ENCODE results near the gene IGFBP7.

IGFBP7 gene

DNA sequence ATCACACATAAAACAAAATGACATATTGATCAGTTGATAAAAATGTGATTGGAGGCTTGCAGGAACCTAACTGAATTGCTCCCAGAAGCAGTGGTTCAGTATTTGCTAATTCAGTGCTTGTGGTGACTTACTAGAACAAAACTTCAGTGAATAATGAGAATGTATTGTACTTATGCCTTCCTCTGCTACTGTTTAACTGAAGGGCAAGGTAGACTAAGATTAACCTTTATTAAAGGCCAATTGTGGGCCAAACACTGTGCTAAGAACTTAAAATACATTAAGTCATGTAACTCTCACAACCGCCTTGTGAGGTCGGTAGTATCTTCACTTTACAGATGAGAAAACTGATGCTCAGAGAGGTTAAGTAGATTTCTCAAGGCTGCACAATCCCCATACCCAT lies 14.9 kb downstream of the IGFBP7 start:
- DNase-seq (ENCODE audit: low read depth): no peak

DNA sequence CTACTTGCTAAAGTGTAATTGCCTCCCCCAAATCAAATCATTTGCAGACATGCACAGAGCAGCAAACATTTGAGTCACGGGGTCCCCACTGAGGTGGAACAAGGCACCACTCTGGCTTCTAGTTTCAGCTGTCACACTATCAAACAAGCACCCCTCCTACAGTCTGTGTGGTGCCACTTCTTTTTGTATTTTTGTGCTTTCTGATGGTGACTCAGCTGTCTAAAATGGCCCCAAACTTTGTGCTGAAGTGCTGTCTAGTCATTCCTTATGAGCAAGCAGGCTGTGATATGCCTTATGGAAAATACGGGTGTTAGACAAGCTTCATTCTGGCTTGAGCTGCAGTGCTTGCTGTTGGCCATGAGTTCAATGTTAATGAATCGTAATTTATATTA lies 15.4 kb downstream of the IGFBP7 start:
- peak; percentile 85 for DNase-seq (ENCODE audit: low read depth)

GRCh38 chr4:57093845-57094831 lies 16.0 kb downstream of the IGFBP7 start:
- peak; percentile 70 for DNase-seq (ENCODE audit: low read depth)

GRCh38 chr4:57091657-57092162 lies 18.5 kb downstream of the IGFBP7 start:
- no peak for DNase-seq (ENCODE audit: low read depth)

DNA sequence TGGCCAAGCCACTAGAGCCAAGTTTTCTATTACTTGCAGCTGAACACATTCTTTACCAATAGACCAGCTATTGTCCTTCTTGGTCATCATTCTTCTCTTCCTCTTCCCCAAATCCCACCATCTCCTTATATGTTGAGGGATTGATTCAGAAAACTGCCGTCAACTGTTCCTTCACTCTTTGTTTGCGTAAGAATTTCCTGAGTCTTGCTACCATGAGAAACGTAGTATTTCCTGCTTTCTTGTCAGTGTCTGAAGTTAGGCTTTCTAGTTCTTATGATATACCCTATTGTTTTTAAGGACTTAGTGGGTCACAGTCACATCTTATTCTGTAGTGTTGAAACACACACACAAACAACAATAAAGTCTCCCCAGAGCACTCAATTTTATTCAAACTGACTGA lies 20.1 kb downstream of the IGFBP7 start:
- no peak for DNase-seq (ENCODE audit: low read depth)

DNA sequence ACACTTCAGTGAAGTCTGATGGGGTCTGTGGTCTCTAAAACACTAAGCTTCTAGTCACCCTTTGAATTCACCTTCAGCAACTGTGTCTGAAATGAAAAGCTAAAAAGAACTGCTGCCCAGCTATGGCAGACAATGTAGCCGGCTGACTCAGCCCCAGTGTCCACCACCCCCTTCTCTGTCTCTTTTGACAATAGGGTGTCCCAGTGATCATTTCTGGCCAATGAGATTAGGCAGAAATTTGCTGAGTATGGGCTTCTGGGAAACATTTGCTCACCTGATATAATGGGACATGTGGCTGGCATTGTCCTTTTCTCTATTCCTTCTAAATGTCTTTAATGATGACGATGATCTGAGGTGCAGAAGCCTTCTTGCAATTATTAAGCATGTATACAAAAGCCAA lies 20.6 kb downstream of the IGFBP7 start:
- DNase-seq (ENCODE audit: low read depth): no peak

DNA sequence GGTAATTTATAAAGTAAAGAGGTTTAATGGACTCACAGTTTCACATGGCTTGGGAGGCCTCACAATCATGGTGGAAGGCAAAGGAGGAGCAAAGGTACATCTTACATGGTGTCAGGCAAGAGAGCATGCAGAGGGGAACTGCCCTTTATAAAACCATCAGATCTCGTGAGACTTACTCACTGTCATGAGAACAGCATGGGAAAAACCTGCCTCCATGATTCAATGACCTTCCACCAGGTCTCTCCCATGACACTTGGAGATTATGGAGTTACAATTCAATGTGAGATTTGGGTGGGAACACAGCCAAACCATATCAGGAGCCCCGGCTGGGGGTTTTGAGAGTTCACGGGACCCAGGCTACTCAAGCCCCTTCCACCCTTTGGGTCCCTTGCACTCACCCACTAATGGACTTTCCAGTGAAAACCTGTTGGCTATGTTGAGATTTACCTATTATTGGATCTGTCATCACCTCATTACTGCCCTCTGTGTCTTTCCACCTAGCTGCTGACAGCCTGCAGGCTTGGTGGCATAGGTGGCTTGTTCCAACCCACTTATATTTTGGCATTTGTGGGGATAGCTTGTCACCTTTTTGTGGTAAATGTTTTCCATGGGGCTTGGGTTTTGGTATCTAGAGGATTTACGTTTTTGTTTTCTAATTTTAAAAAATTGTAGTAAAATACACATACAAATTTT lies 24.0 kb downstream of the IGFBP7 start:
- no peak for DNase-seq (ENCODE audit: low read depth)

GRCh38 chr4:57085278-57085677 lies 24.9 kb downstream of the IGFBP7 start:
- no peak for DNase-seq (ENCODE audit: low read depth)

- no peak for DNase-seq (ENCODE audit: low read depth)
Observed at GRCh38 chr4:57084360-57084759, 25.8 kb downstream of the IGFBP7 start.

- peak; percentile 78 for DNase-seq (ENCODE audit: low read depth)
Observed at GRCh38 chr4:57083090-57083489, 27.1 kb downstream of the IGFBP7 start.

- DNase-seq (ENCODE audit: low read depth): no peak
Observed at GRCh38 chr4:57081651-57082621, 28.2 kb downstream of the IGFBP7 start.

DNA sequence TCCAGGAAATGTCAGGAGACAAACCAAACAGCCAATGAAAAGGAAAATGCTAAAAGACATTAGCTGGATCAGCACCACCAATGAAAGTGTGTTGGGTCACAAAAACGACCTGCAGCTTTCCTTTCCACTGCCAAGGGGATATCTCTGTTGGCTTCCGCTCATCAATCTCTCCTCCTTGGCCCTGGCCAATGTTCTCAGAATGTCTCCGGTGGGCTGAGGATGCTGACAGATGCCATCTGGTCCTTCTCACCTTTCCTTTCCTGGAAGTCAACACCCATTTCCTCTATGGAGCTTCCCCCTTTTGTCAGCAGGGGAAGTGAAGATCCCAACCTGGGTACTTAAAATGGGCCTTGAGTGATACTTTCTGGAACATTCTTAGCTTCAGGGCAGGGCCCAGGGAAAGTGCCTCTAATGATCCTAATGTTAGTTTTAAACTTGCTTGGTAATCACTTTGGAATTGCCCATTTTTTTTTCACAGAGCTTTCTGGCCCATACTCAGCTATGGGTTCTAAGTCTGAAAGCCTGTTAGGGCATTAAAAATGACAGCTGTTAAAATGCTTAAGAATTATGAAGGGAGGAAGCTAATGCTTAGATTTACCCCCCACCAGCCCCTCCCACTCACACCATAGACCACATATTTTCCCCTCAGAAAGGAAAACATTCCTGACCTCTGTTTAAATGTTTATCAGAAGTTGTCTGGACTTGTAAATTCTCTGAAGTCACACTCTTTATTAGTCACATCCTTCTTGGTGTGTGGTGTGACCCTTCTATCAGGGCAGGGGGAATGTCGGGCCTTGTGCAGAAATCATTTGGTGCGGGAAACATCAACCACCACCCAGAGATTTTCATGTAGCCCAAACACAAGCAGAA lies 29.2 kb downstream of the IGFBP7 start:
- DNase-seq (ENCODE audit: low read depth): peak; percentile 100

DNA sequence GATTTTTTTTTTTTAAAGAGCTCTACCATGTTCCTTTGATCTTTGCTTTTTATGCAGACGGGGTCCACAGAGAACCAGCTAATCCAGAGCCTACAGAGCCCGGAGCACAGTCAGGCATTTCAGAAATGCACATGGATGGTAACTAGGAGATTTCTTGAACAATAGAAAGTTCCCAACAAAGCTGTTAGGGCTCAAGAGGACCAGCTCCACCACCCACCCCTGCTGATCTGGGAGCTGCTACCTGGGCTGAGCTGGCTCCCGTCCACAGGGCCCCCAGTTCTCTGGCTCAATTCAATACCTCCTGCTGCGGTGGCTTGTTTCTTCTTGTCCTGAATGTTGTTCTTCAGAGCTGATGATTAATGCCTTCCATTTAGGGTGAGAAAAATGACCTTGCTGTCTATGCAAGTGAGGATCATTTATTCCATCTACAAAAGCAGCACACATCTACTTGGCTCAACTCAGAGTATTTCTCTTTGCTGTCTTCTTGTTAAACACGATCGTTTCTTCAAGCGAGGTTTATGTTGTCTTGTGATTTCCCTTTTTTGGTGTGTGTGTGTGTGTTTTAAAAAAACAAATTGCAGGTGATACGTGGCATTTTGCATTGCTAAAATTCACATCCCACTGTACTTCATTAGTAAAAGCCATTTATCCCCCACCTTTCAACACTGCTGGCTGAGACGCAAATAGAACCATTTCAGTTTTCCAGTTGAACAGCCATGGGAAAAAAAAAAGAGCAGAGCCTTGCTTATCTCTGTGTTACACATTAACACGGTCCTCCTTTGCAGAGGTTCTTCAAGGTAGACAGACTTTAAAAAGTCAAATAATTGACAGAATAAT lies 31.3 kb downstream of the IGFBP7 start:
- DNase-seq (ENCODE audit: low read depth): peak; percentile 50

- DNase-seq (ENCODE audit: low read depth): peak; percentile 94
Observed at GRCh38 chr4:57077550-57078343, 32.4 kb downstream of the IGFBP7 start.

GRCh38 chr4:57076646-57077045 lies 33.5 kb downstream of the IGFBP7 start:
- DNase-seq (ENCODE audit: low read depth): no peak

DNA sequence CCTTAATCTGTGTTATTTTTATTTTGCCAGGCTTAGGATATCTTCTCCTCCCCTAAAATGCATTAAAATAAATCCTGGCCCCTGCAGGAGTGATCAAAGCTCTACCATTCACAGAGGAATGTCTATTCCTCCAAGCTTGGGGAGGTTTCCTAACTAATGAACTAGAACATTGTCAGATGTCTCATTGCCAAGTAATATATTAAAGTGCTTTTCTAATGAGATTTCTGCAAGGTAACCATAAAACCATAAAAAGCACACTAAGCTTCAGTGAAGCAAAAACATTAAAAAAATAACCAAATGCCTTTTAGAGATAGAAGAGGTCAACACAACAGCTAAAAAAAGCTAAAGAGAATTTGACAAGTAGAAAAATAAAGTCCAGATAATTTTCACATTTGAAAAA lies 34.8 kb downstream of the IGFBP7 start:
- DNase-seq (ENCODE audit: low read depth): no peak

DNA sequence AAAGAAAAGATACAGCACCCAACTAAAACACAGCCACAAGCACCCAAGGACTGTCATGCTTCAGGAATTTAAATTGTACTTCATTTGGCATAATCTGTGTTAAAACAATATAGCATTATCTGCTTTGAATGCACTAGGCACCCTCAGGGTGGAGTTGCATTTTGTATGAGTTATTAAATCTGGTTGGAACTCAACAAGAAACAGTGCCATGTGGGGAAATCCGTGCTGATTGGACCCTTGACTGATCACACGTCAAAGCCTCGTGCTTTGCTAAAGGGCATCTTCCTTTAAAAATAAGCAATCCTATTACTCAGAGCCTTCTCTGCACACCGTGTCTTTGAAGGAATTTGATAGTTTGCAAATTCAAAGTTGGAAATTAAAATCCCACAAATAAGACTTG lies 35.4 kb downstream of the IGFBP7 start:
- DNase-seq (ENCODE audit: low read depth): peak; percentile 97

GRCh38 chr4:57073559-57073958 lies 36.6 kb downstream of the IGFBP7 start:
- DNase-seq (ENCODE audit: low read depth): peak; percentile 53

DNA sequence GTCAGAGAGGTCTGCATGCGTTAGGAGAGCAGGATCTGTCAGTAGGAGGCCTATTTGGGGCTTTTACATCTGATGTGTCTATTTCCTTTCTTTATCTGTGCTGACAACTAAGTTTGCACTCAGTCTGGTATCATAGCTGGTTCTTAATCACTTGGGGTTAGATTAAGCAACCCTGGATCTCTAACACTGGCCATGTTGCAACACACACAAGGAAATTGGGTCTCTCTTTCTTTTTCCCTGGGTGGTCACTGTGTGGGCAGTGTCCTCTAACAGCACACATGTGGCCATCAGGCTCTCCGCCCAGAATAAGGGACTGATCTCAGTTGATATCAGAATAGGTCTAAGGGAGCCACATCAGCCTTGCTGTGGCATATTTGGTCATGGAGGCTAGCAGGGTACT lies 38.9 kb downstream of the IGFBP7 start:
- DNase-seq (ENCODE audit: low read depth): peak; percentile 73
